Keratinocyte (primary cell): ENCODE measurements around the gene ATP1A3. TPM values are rescaled to one million over a fixed set of nuclear protein-coding genes. Genes with fewer than 3 reads are reported as not detected.

Source experiments
- DNase-seq: peaks from one replicate; pipeline ENCODE4 v3.0.0-alpha.2; 2011; ENCODE audit warnings: low read depth, missing footprints, low spot score
- FAIRE-seq: peaks from 2 replicates; lab custom pipeline; 2011; peaks lifted over from hg19 to GRCh38; lab: Jason Lieb, UNC
- H2AFZ ChIP-seq: 2 replicates; pipeline ENCODE4 v1.6.0; 2012; ENCODE audit warnings: low read length, control low read depth, inconsistent platforms; ENCODE audit not compliant: control insufficient read depth
- H3K27ac ChIP-seq: 2 replicates; pipeline ENCODE4 v1.5.1; 2011; ENCODE audit warnings: low read length; ENCODE audit not compliant: control insufficient read depth, insufficient read depth
- H3K27me3 ChIP-seq: 3 replicates; pipeline ENCODE4 v1.6.0; 2011; ENCODE audit warnings: low read length; ENCODE audit not compliant: control insufficient read depth, insufficient read depth; ENCODE audit errors: extremely low read depth
- H3K36me3 ChIP-seq, 2 experiments: 2 replicates in 1 of 2; 3 replicates in 1 of 2; pipeline ENCODE4 v1.5.1; 2011; ENCODE audit warnings: low read length in 2 of 2, mild to moderate bottlenecking in 1 of 2; ENCODE audit not compliant: control insufficient read depth in 2 of 2, insufficient read depth in 2 of 2; ENCODE audit errors: extremely low read depth in 1 of 2
- H3K4me1 ChIP-seq: 3 replicates; pipeline ENCODE4 v1.5.1; 2011; ENCODE audit warnings: low read length; ENCODE audit not compliant: control insufficient read depth, insufficient read depth; ENCODE audit errors: extremely low read depth
- H3K4me2 ChIP-seq: 3 replicates; pipeline ENCODE4 v1.6.0; 2011; ENCODE audit warnings: low read depth, low read length; ENCODE audit not compliant: control insufficient read depth, insufficient read depth; ENCODE audit errors: extremely low read depth
- H3K4me3 ChIP-seq, 3 experiments: fragments of 200-600 bp in 1 of 3; sonication (generic) in 1 of 3; 2 replicates in 2 of 3; 3 replicates in 1 of 3; pipeline ENCODE4 v1.5.1; 2011 to 2016; ENCODE audit warnings: low read length in 3 of 3, mild to moderate bottlenecking in 3 of 3, control low read depth in 2 of 3, inconsistent platforms in 1 of 3, low read depth in 1 of 3, mixed read lengths in 1 of 3, mixed run types in 1 of 3, moderate library complexity in 1 of 3; ENCODE audit not compliant: control insufficient read depth in 2 of 3, insufficient read depth in 2 of 3; ENCODE audit errors: extremely low read depth in 1 of 3
- H3K79me2 ChIP-seq: 2 replicates; pipeline ENCODE4 v1.6.0; 2012; ENCODE audit warnings: low read length; ENCODE audit not compliant: control insufficient read depth, insufficient read depth
- H3K9ac ChIP-seq: 3 replicates; pipeline ENCODE4 v1.6.0; 2011; ENCODE audit warnings: low read length; ENCODE audit not compliant: control insufficient read depth, insufficient read depth; ENCODE audit errors: extremely low read depth
- H3K9me1 ChIP-seq: 3 replicates; pipeline ENCODE4 v1.6.0; 2011; ENCODE audit warnings: low read length; ENCODE audit not compliant: control insufficient read depth, insufficient read depth; ENCODE audit errors: extremely low read depth
- H3K9me3 ChIP-seq: 2 replicates; pipeline ENCODE4 v1.5.1; 2012; ENCODE audit warnings: low read depth, low read length; ENCODE audit not compliant: control insufficient read depth
- H4K20me1 ChIP-seq: 3 replicates; pipeline ENCODE4 v1.6.0; 2011; ENCODE audit warnings: low read length; ENCODE audit not compliant: control insufficient read depth, insufficient read depth; ENCODE audit errors: extremely low read depth
- CTCF ChIP-seq, 3 experiments: IDR thresholded peaks in 1 of 3; conservative IDR thresholded peaks in 1 of 3; optimal IDR thresholded peaks in 1 of 3; 2 replicates in 2 of 3; 3 replicates in 1 of 3; pipeline versions ENCODE3 to v1.5.1; 2011; ENCODE audit warnings: low read length in 3 of 3, mild to moderate bottlenecking in 3 of 3, moderate library complexity in 2 of 3, control low read depth in 1 of 3, inconsistent platforms in 1 of 3; ENCODE audit not compliant: insufficient read depth in 2 of 3; ENCODE audit errors: extremely low read depth in 1 of 3
- EZH2 ChIP-seq: IDR thresholded peaks from one replicate; pipeline ENCODE4 v1.6.1; 2012; ENCODE audit warnings: inconsistent platforms, mild to moderate bottlenecking, low read length, moderate library complexity
- dilution Hi-C: fragments of 300-500 bp; cut with MboI; formaldehyde crosslinking; loops from one replicate; pipeline ENCODE4 v1.7.0; 2020; ENCODE audit warnings: low sequenced_read_pairs; ENCODE audit not compliant: extremely low pct_ligation_motif_present
- polyA plus RNA-seq, 5 experiments: library from polyadenylated mRNA; depleted of rRNA in 3 of 5; stranded (reverse) in 3 of 5; stranded (forward) in 1 of 5; unstranded in 1 of 5; fragments of >200 nt; gene quantifications; 1 replicate in 1 of 5; 2 replicates in 3 of 5; 3 replicates in 1 of 5; pipeline versions ENCODE4 v1.2.1 to v1.2.3, GENCODE V29; 2011 to 2012; ENCODE audit warnings: missing spikeins in 2 of 5, low read depth in 1 of 5, low replicate concordance in 1 of 5

ATP1A3 gene
- polyA plus RNA-seq, 1 donor (not counting 4 experiments of a cell fraction or from before 2014, with no cell fraction given): not detected

DNA sequence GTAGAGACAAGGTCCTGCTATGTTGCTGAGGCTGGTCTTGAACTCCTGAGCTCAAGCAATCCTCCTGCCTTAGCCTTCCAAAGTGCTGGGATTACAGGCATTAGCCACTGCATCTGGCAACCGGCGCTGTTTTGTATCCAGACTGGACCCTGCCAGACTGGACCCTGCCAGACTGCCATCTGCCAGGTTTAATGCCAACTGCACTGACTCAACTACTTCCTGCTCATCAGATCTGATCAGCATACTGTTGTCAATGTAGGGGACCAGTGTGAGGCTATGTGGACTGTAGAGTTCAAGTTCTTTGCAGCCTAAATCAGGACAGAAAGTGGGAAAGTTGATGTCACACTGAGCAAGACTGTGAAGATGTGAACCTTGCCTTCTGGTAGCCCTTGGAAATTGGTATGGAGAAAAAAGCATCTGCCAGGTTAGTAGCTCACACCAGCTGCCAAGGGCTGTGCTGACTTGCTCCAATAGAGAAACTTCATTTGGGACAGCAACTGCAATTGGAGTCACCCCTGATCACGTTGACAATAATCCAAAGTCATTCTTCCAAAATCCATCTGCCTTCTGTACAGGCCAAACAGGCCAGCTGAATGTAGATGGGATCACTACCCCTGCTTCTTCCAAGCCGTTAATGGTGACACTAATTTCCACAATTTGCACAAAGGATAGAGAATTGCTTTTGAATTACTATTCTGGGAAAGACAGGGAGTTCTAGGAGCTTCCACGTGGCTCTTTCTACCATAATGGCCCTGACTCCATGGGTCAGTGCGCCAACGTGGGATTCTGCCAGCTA lies 36.8 kb upstream of the ATP1A3 start:
- TF ChIP-seq CTCF (optimal IDR thresholded peaks at IDR 0.05 in 1 of 3, IDR thresholded peaks at IDR 0.05 in 1 of 3, conservative IDR thresholded peaks at IDR 0.05 in 1 of 3; ENCODE audit: extremely low read depth in 1 of 3, insufficient read depth in 2 of 3, low read length in 3 of 3): no peak
- TF ChIP-seq EZH2: no peak
- Histone ChIP-seq H3K9me3 (no peaks in the 10 kb centered on the region), H3K4me3 (no peak overlapping the region), H3K9me1 (no peaks in the 10 kb centered on the region), H2AFZ (no peak overlapping the region), H3K27me3 (no peaks in the 10 kb centered on the region), H3K79me2 (no peaks in the 10 kb centered on the region), H4K20me1 (no peaks in the 10 kb centered on the region), H3K36me3 (no peaks in the 10 kb centered on the region), H3K4me2 (no peak overlapping the region), H3K4me1 (peaks cover 5% of the 10 kb centered on the region), H3K9ac (no peak overlapping the region), H3K27ac (no peak overlapping the region)
- FAIRE-seq: no peak
- DNase-seq: no peak
- dilution Hi-C loops: no loop called here

DNA sequence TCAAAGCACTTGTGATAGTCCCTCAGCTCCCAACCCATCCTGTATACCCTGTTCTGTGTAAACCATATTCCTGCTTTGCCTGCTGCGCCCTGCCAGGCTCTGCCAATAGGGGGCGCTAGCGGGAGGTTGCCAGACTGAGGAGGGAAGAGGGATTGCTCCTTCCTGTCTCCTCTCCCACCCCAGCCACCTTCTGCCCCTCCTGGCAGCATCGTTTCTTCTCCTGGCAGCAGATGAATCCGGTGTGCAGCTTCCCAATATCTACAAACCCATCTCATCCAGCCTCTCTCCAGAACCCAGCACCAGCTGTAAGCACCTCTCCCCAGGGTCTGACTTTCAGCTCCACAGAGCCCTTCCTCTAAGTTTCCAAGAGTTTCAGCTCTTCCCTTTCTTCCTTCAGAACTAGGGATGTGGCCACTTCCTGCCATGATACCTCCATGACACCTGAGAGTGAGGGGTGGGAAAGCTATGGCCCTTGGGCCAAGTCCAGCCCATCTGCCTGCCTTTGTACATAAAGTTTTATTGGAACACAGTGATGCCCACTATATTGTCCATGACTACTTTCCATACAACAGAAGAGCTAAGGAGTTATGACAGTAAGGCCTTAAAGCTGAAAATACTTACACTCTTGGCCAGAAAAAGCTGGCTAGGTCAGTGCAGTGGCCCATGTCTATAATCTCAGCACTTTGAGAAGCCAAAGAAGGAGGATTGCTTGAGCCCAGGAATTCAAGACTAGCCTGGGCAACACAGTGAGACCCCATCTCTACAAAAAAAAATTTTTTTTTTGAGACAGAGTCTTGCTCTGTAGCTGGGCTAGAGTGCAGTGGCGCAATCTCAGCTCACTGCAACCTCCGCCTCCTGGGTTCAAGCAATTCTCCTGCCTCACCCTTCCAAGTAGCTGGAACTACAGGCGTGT lies 34.5 kb upstream of the ATP1A3 start:
- no peak for FAIRE-seq
- Histone ChIP-seq H3K9me3 (no peaks in the 10 kb centered on the region), H2AFZ (no peak overlapping the region)

More for the DNA sequence above, 34.5 kb upstream of the ATP1A3 start:
- no peaks in the 10 kb centered on the region for H3K79me2 ChIP-seq
- H3K27ac ChIP-seq: no peak overlapping the region
- no peak for TF ChIP-seq EZH2
- TF ChIP-seq CTCF (optimal IDR thresholded peaks at IDR 0.05 in 1 of 3, IDR thresholded peaks at IDR 0.05 in 1 of 3, conservative IDR thresholded peaks at IDR 0.05 in 1 of 3; ENCODE audit: extremely low read depth in 1 of 3, insufficient read depth in 2 of 3, low read length in 3 of 3): peak; percentile 77 to 83 (median 83)
- no peaks in the 10 kb centered on the region for H3K36me3 ChIP-seq
- H3K27me3 ChIP-seq: peaks cover 4% of the 10 kb centered on the region
- H3K9ac ChIP-seq: no peak overlapping the region
- dilution Hi-C loops: no loop called here
- H3K4me1 ChIP-seq: no peaks in the 10 kb centered on the region
- no peaks in the 10 kb centered on the region for H4K20me1 ChIP-seq
- H3K4me2 ChIP-seq: no peak overlapping the region
- no peak for DNase-seq
- H3K9me1 ChIP-seq: no peaks in the 10 kb centered on the region
- no peak overlapping the region for H3K4me3 ChIP-seq
